ENCODE measurements around the gene DHX35. TPM values are rescaled to one million over a fixed set of nuclear protein-coding genes. Genes with fewer than 3 reads are reported as not detected.
"Not testable (repeated sequence)": the region's sequence is repeated elsewhere in the genome, so short reads cannot be mapped to it uniquely, and the experiment has no call there.

Gene DHX35
- total RNA-seq, 1 experiment from 2014 or later: 12.1 TPM

- no peaks in the 10 kb centered on the region for H3K9me2 ChIP-seq (ENCODE audit: insufficient read depth)
- H3K9me3 ChIP-seq (ENCODE audit: insufficient read depth, low read depth): no peaks in the 10 kb centered on the region
- CTCF ChIA-PET: no interaction called here
- H3K27me3 ChIP-seq (ENCODE audit: insufficient read depth, low read depth): no peaks in the 10 kb centered on the region
- no peak overlapping the region for H3K4me3 ChIP-seq
- H3K36me3 ChIP-seq (ENCODE audit: low read depth): no peaks in the 10 kb centered on the region; the same call in 1 of the 2 replicates
- peaks cover 10% of the 10 kb centered on the region for H3K4me1 ChIP-seq (replicated peaks; ENCODE audit: insufficient read depth)
- no peak overlapping the region for H3K27ac ChIP-seq
- POLR2A ChIA-PET (ENCODE audit: unreplicated experiment): interaction anchor here (0.6 kb wide), 1 partner anchor 401 kb away, joined by 3 read pairs; no protein-coding TSS in a partner anchor
- peaks cover 8% of the 10 kb centered on the region for H3K79me2 ChIP-seq (ENCODE audit: low read depth)
- BruUV-seq (replicated peaks): no TSS peak
- no peak for DNase-seq
- H3K4me2 ChIP-seq: no peak overlapping the region
- H4K20me1 ChIP-seq (ENCODE audit: insufficient read depth): no peaks in the 10 kb centered on the region
- H2AFZ ChIP-seq: no peak overlapping the region
- H3F3A ChIP-seq (ENCODE audit: insufficient read depth, low read depth): no peaks in the 10 kb centered on the region; the same call in 1 of the 2 replicates
- TF ChIP-seq CTCF (conservative IDR thresholded peaks at IDR 0.05) (no peak), EZH2 (IDR thresholded peaks at IDR 0.05; ENCODE audit: low read depth) (no peak)
- intact Hi-C loops (cut with micrococcal nuclease; ENCODE audit: unreplicated experiment): no loop called here
Measured at GRCh38 chr20:38957915-38958485, 4.1 kb upstream of the DHX35 start.

- DNase-seq; H3K4me3 ChIP-seq; BruUV-seq (replicated peaks); H4K20me1 ChIP-seq (ENCODE audit: insufficient read depth); H3K4me2 ChIP-seq; H3K9me3 ChIP-seq (ENCODE audit: insufficient read depth, low read depth); H3K27ac ChIP-seq; H3K9me2 ChIP-seq (ENCODE audit: insufficient read depth); H2AFZ ChIP-seq; H3F3A ChIP-seq (ENCODE audit: insufficient read depth, low read depth); intact Hi-C loops (cut with micrococcal nuclease; ENCODE audit: unreplicated experiment); H3K27me3 ChIP-seq (ENCODE audit: insufficient read depth, low read depth); CTCF ChIA-PET; H3K36me3 ChIP-seq (ENCODE audit: low read depth); POLR2A ChIA-PET (ENCODE audit: unreplicated experiment): not testable (repeated sequence)
- peaks cover 29% of the 10 kb centered on the region for H3K79me2 ChIP-seq (ENCODE audit: low read depth)
- H3K4me1 ChIP-seq (replicated peaks; ENCODE audit: insufficient read depth): peaks cover 18% of the 10 kb centered on the region
Measured at GRCh38 chr20:38960187-38960687, 1.9 kb upstream of the DHX35 start.

GRCh38 chr20:38961530-38962043 is 557 bp upstream of the DHX35 start:
- no peak for TF ChIP-seq CTCF (conservative IDR thresholded peaks at IDR 0.05)
- TF ChIP-seq EZH2 (IDR thresholded peaks at IDR 0.05; ENCODE audit: low read depth): no peak
- Histone ChIP-seq H3K27me3 (ENCODE audit: insufficient read depth, low read depth) (no peaks in the 10 kb centered on the region), H3K9me2 (ENCODE audit: insufficient read depth) (no peaks in the 10 kb centered on the region), H3K4me1 (replicated peaks; ENCODE audit: insufficient read depth) (peaks cover 18% of the 10 kb centered on the region), H3K4me3 (peak overlapping the region; percentile 81), H3K4me2 (peak overlapping the region; percentile 81), H3K79me2 (ENCODE audit: low read depth) (peaks cover 30% of the 10 kb centered on the region), H2AFZ (peak overlapping the region; percentile 97), H4K20me1 (ENCODE audit: insufficient read depth) (no peaks in the 10 kb centered on the region), H3F3A (ENCODE audit: insufficient read depth, low read depth) (no peaks in the 10 kb centered on the region; the same call in 1 of the 2 replicates), H3K27ac (peak overlapping the region; percentile 31), H3K9me3 (ENCODE audit: insufficient read depth, low read depth) (no peaks in the 10 kb centered on the region), H3K36me3 (ENCODE audit: low read depth) (no peaks in the 10 kb centered on the region)
- DNase-seq: no peak
- ChIA-PET CTCF (interaction anchor here (0.6 to 1.4 kb wide), 4 partner anchors 35 to 180 kb away, joined by 3 to 7 read pairs (median 3); partner anchors contain the start of gene FAM83D), POLR2A (ENCODE audit: unreplicated experiment) (interaction anchor here (0.6 to 1.0 kb wide), 3 partner anchors 43 to 412 kb away, joined by 5 to 6 read pairs (median 5); no protein-coding TSS in a partner anchor)
- intact Hi-C loops (cut with micrococcal nuclease; ENCODE audit: unreplicated experiment): loop anchor here (1.0 kb wide), 1 partner anchor 35 kb away; the partner anchor contains the start of gene FAM83D
- BruUV-seq (replicated peaks): TSS peak; percentile 89
